Body of pancreas (tissue), 4 donors: Measurements from ENCODE around the gene WWC2. TPM values are rescaled to one million over a fixed set of nuclear protein-coding genes. Genes with fewer than 3 reads are reported as not detected.
"Not testable (repeated sequence)": the region's sequence is repeated elsewhere in the genome, so short reads cannot be mapped to it uniquely, and the experiment has no call there.

Experiments
- ATAC-seq: fragments of 150-250 bp; one replicate; pipeline ENCODE4 v1.9.1; 2016
- DNase-seq, 4 donors: peaks; one replicate each; pipeline ENCODE4 v3.0.0-alpha.2; 2019
- H3K27ac ChIP-seq, 4 donors: fragments of 200-600 bp; sonication (generic); 1 replicate in 3 of 4; 2 replicates in 1 of 4; pipeline versions ENCODE4 v1.5.1 to v1.6.1; 2016 to 2019; ENCODE audit warnings: mild to moderate bottlenecking in 1 of 4, mixed read lengths in 1 of 4, moderate library complexity in 1 of 4
- H3K27me3 ChIP-seq, 2 donors: fragments of 200-600 bp; sonication (generic); one replicate each; pipeline ENCODE4 v1.6.0; 2016; ENCODE audit warnings: mild to moderate bottlenecking in 1 of 2
- H3K36me3 ChIP-seq, 2 donors: fragments of 200-600 bp; sonication (generic); replicated peaks in 1 of 2; 2 replicates each; pipeline ENCODE4 v1.5.1; 2016; ENCODE audit warnings: low read depth in 2 of 2; ENCODE audit not compliant: insufficient read depth in 1 of 2
- H3K4me1 ChIP-seq: fragments of 200-600 bp; sonication (generic); one replicate; pipeline ENCODE4 v1.6.0; 2016
- H3K4me3 ChIP-seq, 2 donors: fragments of 200-600 bp; sonication (generic); 1 replicate in 1 of 2; 2 replicates in 1 of 2; pipeline ENCODE4 v1.5.1; 2016 to 2019
- H3K9me3 ChIP-seq, 3 donors: fragments of 200-600 bp; sonication (generic); 1 replicate in 2 of 3; 2 replicates in 1 of 3; pipeline ENCODE4 v1.5.1; 2016
- CTCF ChIP-seq, 7 experiments: fragments of 450-650 bp in 4 of 7; fragments of 200-600 bp in 3 of 7; sonication (generic) in 3 of 7; IDR thresholded peaks; one replicate each; pipeline ENCODE4 v1.5.1; 2016 to 2019; ENCODE audit warnings: antibody characterized with exemption in 7 of 7
- POLR2A ChIP-seq, 3 donors: fragments of 450-650 bp; IDR thresholded peaks; one replicate each; pipeline ENCODE4 v1.6.1; 2016; ENCODE audit warnings: antibody characterized with exemption in 3 of 3, mild to moderate bottlenecking in 2 of 3
- WGBS, 2 donors: methylation state at CpG; one replicate each; pipeline ENCODE4 v1.1.5; 2017; 5-methylcytosine and 5-hydroxymethylcytosine counted together
- intact Hi-C: fragments of 100-400 bp; cut with DNase I; formaldehyde crosslinking; loops from one replicate; pipeline ENCODE4 v1.15.1; 2023
- total RNA-seq, 2 donors: library from RNA; depleted of rRNA; stranded (reverse); fragments of >200 nt; gene quantifications; one replicate each; pipeline ENCODE4 v1.1.0, GENCODE V29; 2016

The WWC2 gene
- total RNA-seq, 2 donors from 2014 or later: 24.4 to 30.3 TPM

DNA sequence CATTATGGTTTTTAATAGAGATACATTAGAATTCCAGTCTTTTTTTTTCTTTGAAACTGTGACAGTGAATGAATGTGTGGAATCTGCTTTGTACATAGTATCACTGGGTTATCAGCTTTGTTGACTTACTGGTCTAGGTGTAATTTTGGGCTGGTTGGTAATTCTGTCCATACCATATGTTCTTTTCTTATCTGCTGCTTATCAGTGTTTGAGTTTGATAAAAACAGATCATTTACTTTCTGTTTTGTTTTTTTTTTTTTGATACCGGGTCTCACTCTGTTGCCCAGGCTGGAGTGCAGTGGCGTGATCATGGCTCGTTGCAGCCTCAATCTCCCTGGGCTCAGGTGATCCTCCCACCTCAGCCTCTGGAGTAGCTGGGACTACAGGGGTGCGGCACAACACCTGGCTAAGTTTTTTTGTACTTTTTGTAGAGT is 12.4 kb downstream of the WWC2 start:
- Histone ChIP-seq H3K27ac (peak overlapping the region in 3 of 4 donors; percentile 32 to 48 (median 32)), H3K4me3 (no peak overlapping the region), H3K27me3 (no peaks in the 10 kb centered on the region), H3K9me3 (no peaks in the 10 kb centered on the region), H3K36me3 (no peaks in the 10 kb centered on the region), H3K4me1 (peaks cover 45% of the 10 kb centered on the region)
- TF ChIP-seq CTCF (IDR thresholded peaks at IDR 0.05): no peak
- TF ChIP-seq POLR2A (IDR thresholded peaks at IDR 0.05): no peak
- intact Hi-C loops: no loop called here
- ATAC-seq (peak; percentile 35), DNase-seq (peak in 1 of 4 donors; percentile 20)
- WGBS, 2 donors: 27 to 31% methylated on average over 4 of the region's 4 CpGs

DNA sequence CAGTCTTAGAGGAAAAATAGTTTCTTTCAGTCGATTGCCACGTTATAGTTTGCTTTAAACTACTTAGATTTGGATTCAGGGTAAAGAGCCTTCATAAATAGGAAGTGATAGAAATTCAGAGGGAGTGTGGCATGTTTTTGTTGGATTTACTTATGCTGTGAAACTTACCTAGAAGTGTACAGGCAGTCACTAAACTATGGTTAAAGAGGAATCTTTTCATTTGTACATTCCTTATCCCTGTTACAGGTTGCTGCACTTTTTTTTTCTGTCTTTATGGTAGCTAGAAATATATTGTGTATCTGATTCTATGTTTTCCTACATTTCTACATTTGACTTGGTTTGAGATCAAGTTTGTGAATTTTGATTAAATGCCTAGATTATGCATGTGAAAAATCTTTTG is 19.1 kb downstream of the WWC2 start:
- WGBS, 2 donors: 53 to 54% methylated on average over 2 of the region's 2 CpGs
- Histone ChIP-seq H3K27me3 (no peaks in the 10 kb centered on the region), H3K9me3 (no peaks in the 10 kb centered on the region), H3K27ac (peak overlapping the region in 3 of 4 donors; percentile 49 to 63 (median 62)), H3K4me3 (no peak overlapping the region), H3K4me1 (peaks cover 25% of the 10 kb centered on the region), H3K36me3 (no peaks in the 10 kb centered on the region)
- intact Hi-C loops: no loop called here
- DNase-seq (no peak), ATAC-seq (no peak)
- TF ChIP-seq POLR2A (IDR thresholded peaks at IDR 0.05) (no peak), CTCF (IDR thresholded peaks at IDR 0.05) (no peak)

DNA sequence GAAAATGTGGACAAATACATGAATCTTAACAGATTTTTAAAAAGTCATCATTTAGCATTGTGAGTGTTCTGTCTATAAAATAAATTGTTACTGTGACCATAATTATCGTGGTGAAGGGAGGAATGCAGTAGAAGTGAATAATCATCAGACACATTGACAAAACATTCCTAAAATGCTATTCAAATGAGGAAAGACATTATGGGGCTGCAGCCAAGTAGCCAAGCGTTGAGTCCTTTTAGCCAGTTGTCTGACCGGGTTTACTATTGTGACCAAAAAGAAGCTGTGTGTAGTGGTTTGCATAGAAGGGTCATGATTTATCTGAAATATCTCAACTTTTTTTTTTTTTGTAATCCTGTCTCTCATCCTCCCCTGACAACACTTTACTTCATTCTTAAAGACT is 19.5 kb downstream of the WWC2 start:
- H3K36me3 ChIP-seq: no peaks in the 10 kb centered on the region
- intact Hi-C loops: no loop called here
- H3K4me3 ChIP-seq: no peak overlapping the region
- H3K27ac ChIP-seq: peak overlapping the region in 3 of 4 donors; percentile 49 to 63 (median 62)
- peak; percentile 87 for ATAC-seq
- TF ChIP-seq POLR2A (IDR thresholded peaks at IDR 0.05) (no peak), CTCF (IDR thresholded peaks at IDR 0.05) (no peak)
- H3K27me3 ChIP-seq: no peaks in the 10 kb centered on the region
- DNase-seq: peak in 3 of 4 donors; percentile 29 to 47 (median 45)
- WGBS, 2 donors: 15 to 27% methylated on average over 3 of the region's 3 CpGs
- no peaks in the 10 kb centered on the region for H3K9me3 ChIP-seq
- H3K4me1 ChIP-seq: peaks cover 25% of the 10 kb centered on the region

DNA sequence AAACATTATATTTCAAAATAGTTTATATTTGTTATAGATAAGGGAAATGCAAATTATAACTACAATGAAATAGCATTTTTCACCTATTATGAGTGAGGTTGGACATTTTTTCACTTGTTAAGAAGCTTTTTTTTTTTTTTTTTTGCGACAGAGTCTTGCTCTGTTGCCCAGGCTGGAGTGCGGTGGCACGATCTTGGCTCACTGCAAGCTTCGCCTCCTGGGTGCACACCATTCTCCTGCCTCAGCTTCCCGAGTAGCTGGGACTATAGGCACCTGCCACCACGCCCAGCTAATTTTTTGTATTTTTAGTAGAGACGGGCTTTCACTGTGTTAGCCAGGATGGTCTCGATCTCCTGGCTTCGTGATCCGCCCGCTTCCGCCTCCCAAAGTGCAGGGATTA is 22.6 kb downstream of the WWC2 start:
- WGBS, 2 donors: 98 to 99% methylated on average over 12 of the region's 12 CpGs
- H3K4me3 ChIP-seq, DNase-seq, H3K27me3 ChIP-seq, H3K9me3 ChIP-seq, H3K36me3 ChIP-seq, H3K27ac ChIP-seq, ATAC-seq, intact Hi-C loops: not testable (repeated sequence)
- peaks cover 26% of the 10 kb centered on the region for H3K4me1 ChIP-seq

- Histone ChIP-seq H3K36me3 (no peaks in the 10 kb centered on the region), H3K27me3 (no peaks in the 10 kb centered on the region), H3K27ac (peak overlapping the region in 1 of 4 donors; percentile 18), H3K4me1 (peaks cover 9% of the 10 kb centered on the region), H3K9me3 (no peaks in the 10 kb centered on the region), H3K4me3 (no peak overlapping the region)
- ATAC-seq (peak; percentile 38), DNase-seq (no peak)
- 51 to 54% methylated on average over 3 of the region's 3 CpGs for WGBS, 2 donors
- intact Hi-C loops: no loop called here
- no peak for TF ChIP-seq CTCF (IDR thresholded peaks at IDR 0.05)
- TF ChIP-seq POLR2A (IDR thresholded peaks at IDR 0.05): no peak
Measured at GRCh38 chr4:183124228-183124627, 25.2 kb downstream of the WWC2 start.
